Karpas-422 (cell line): Measurements from ENCODE around the gene CCDC91. TPM values are rescaled to one million over a fixed set of nuclear protein-coding genes. Genes with fewer than 3 reads are reported as not detected.

Experiments
- DNase-seq: peaks from one replicate; pipeline ENCODE4 v3.0.0-alpha.2; 2015
- H2AFZ ChIP-seq: fragments of 200-600 bp; sonication (generic); 2 replicates; pipeline ENCODE4 v1.6.1; 2014; ENCODE audit warnings: antibody characterized with exemption, low read length, mixed read lengths
- H3K27ac ChIP-seq: fragments of 200-600 bp; sonication (generic); 2 replicates; pipeline ENCODE4 v1.5.1; 2014; ENCODE audit warnings: mild to moderate bottlenecking, low read length, moderate library complexity
- H3K27me3 ChIP-seq: fragments of 200-600 bp; sonication (generic); 2 replicates; pipeline ENCODE4 v1.6.1; 2014; ENCODE audit warnings: low read length, mixed read lengths
- H3K36me3 ChIP-seq: fragments of 200-600 bp; sonication (generic); 2 replicates; pipeline ENCODE4 v1.6.1; 2014; ENCODE audit warnings: low read length, mixed read lengths; ENCODE audit not compliant: insufficient read depth
- H3K4me1 ChIP-seq: fragments of 200-600 bp; sonication (generic); 2 replicates; pipeline ENCODE4 v1.6.1; 2014; ENCODE audit warnings: mild to moderate bottlenecking, low read length, mixed read lengths
- H3K4me2 ChIP-seq: fragments of 200-600 bp; sonication (generic); 2 replicates; pipeline ENCODE4 v1.6.1; 2014; ENCODE audit warnings: low read length, low read depth, mild to moderate bottlenecking; ENCODE audit not compliant: poor library complexity, severe bottlenecking
- H3K4me3 ChIP-seq: fragments of 200-600 bp; sonication (generic); 2 replicates; pipeline ENCODE4 v1.5.1; 2014; ENCODE audit warnings: mild to moderate bottlenecking, antibody characterized with exemption, low read length, mixed read lengths
- H3K79me2 ChIP-seq: fragments of 200-600 bp; sonication (generic); 2 replicates; pipeline ENCODE4 v1.6.1; 2014; ENCODE audit warnings: mild to moderate bottlenecking, low read length, mixed read lengths
- H3K9ac ChIP-seq: fragments of 200-600 bp; sonication (generic); 2 replicates; pipeline ENCODE4 v1.6.0; 2014; ENCODE audit warnings: low read length
- H3K9me2 ChIP-seq: fragments of 200-600 bp; sonication (generic), shearing (Covaris generic); replicated peaks from 2 replicates; pipeline ENCODE4 v1.6.0; 2014; ENCODE audit warnings: mild to moderate bottlenecking, low read length, moderate library complexity; ENCODE audit not compliant: insufficient read depth
- H3K9me3 ChIP-seq: fragments of 300-700, 200-600 bp; sonication (generic); 2 replicates; pipeline ENCODE4 v1.6.1; 2014; ENCODE audit warnings: low read length, mixed read lengths
- H4K20me1 ChIP-seq: fragments of 200-600 bp; sonication (generic); 2 replicates; pipeline ENCODE4 v1.6.1; 2014; ENCODE audit warnings: mild to moderate bottlenecking, antibody characterized with exemption, low read length, low read depth; ENCODE audit not compliant: insufficient read depth
- total RNA-seq: library from RNA; depleted of rRNA; stranded (reverse); fragments of >200 nt; shearing (Covaris generic); gene quantifications from 2 replicates; pipeline ENCODE4 v1.2.3, GENCODE V29; 2014; ENCODE audit warnings: low replicate concordance

Gene CCDC91
- total RNA-seq, 1 experiment from 2014 or later: 115 TPM

DNA sequence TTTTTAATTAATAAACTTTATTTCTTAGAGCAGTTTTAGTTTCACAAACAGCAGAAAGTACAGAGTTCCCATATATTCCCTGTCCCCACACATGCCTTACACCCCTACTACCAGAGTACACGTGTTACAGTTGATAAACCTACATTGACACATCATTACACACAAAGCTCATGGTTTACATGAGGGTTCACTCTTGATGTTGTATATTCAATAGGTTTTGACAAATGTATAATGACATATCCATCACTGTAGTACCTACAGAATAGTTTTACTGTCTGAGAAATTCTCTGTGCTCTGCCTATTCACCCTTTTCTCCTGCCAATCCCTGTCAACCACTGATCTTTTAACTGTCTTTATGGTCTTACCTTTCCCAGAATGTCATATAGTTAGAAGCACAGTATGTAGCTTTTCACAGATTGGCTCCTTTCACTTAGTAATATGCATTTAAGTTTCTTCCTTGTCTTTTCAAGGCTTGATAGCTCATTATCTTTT is 15.1 kb upstream of the CCDC91 start:
- Histone ChIP-seq H3K4me3 (no peak overlapping the region), H3K4me2 (no peak overlapping the region), H3K79me2 (no peaks in the 10 kb centered on the region), H4K20me1 (no peaks in the 10 kb centered on the region), H3K27me3 (0 out of 2 replicates have a peak, but pooled peaks cover 3% of the 10 kb centered on the region), H3K9me3 (no peaks in the 10 kb centered on the region), H3K36me3 (no peaks in the 10 kb centered on the region), H3K4me1 (no peaks in the 10 kb centered on the region), H3K9ac (no peak overlapping the region), H3K9me2 (no peaks in the 10 kb centered on the region), H2AFZ (no peak overlapping the region), H3K27ac (no peak overlapping the region)
- no peak for DNase-seq

DNA sequence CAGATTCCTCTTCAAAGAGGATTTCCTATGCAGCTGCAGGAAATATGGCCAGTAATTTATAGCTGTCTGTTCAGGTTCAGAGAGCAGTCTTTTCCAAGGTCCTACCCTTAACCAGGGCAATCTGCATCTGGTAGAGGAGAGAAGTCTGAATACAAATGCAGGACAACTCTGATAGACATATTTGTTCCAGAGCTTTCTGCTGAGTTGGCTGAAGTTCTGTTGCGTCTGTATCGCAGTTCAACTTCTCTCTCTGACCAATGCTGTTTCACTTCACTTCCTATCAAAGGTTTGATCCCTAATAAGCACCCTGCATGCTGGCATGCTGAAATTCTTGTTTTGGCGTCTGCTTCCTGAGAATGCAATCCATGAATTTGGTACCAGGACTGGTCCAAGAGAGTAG is 14.0 kb upstream of the CCDC91 start:
- H2AFZ ChIP-seq: no peak overlapping the region
- H3K9me3 ChIP-seq: no peaks in the 10 kb centered on the region

DNA sequence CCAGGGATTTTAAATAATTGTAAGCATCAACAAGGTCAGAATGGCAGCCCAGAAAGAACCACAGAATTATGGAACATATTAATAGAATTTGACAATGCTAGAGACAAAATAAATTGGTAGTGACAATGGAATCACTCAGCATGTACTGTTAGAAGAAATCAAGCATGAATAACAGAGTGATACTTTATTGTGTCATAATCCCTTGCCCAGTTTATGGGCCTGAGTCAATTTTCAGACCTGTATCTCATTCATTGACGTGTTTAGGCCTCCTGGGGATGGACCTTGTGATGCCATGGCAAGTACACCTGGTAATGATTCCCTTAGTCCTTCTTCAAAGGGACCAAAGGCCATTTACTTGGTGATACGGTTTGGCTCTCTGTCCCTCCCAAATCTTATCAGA is 12.8 kb upstream of the CCDC91 start:
- H3K9me3 ChIP-seq: no peaks in the 10 kb centered on the region
- no peaks in the 10 kb centered on the region for H3K36me3 ChIP-seq
- no peaks in the 10 kb centered on the region for H3K79me2 ChIP-seq
- H3K4me1 ChIP-seq: no peaks in the 10 kb centered on the region
- no peak overlapping the region for H3K9ac ChIP-seq
- H2AFZ ChIP-seq: no peak overlapping the region
- H4K20me1 ChIP-seq: no peaks in the 10 kb centered on the region
- H3K4me3 ChIP-seq: no peak overlapping the region
- H3K27me3 ChIP-seq: 0 out of 2 replicates have a peak, but pooled peaks cover 3% of the 10 kb centered on the region
- no peak overlapping the region for H3K4me2 ChIP-seq
- H3K9me2 ChIP-seq: no peaks in the 10 kb centered on the region
- no peak for DNase-seq
- no peak overlapping the region for H3K27ac ChIP-seq

More for the DNA sequence above, 14.0 kb upstream of the CCDC91 start:
- H3K4me2 ChIP-seq: no peak overlapping the region
- no peaks in the 10 kb centered on the region for H3K9me2 ChIP-seq
- H3K9ac ChIP-seq: no peak overlapping the region
- 0 out of 2 replicates have a peak, but pooled peaks cover 3% of the 10 kb centered on the region for H3K27me3 ChIP-seq
- DNase-seq: no peak
- no peak overlapping the region for H3K27ac ChIP-seq
- H3K4me1 ChIP-seq: no peaks in the 10 kb centered on the region
- no peak overlapping the region for H3K4me3 ChIP-seq
- no peaks in the 10 kb centered on the region for H3K36me3 ChIP-seq
- no peaks in the 10 kb centered on the region for H3K79me2 ChIP-seq
- H4K20me1 ChIP-seq: no peaks in the 10 kb centered on the region

DNA sequence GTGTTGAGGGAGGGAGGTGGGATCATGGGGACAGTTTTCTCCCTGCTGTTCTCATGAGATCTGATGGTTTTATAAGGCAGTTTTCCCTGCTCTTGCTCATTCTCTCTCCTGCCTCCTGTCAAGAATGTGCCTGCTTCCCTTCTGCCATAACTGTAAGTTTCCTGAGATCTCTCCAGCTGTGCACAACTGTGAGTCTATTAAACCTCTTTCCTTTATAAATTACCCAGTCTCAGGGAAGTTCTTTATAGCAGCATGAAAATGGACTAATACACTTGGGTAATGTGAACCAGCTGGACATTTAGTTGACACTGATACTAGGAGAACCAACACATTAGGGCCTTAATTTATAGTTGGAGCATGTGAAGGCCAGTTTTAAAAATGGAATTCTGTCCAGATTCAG is 12.4 kb upstream of the CCDC91 start:
- H3K4me1 ChIP-seq: no peaks in the 10 kb centered on the region
- no peak overlapping the region for H2AFZ ChIP-seq
- no peak overlapping the region for H3K4me2 ChIP-seq
- H3K27ac ChIP-seq: no peak overlapping the region
- DNase-seq: no peak
- H3K27me3 ChIP-seq: 0 out of 2 replicates have a peak, but pooled peaks cover 3% of the 10 kb centered on the region
- no peaks in the 10 kb centered on the region for H4K20me1 ChIP-seq
- no peak overlapping the region for H3K4me3 ChIP-seq
- no peaks in the 10 kb centered on the region for H3K36me3 ChIP-seq
- H3K9ac ChIP-seq: no peak overlapping the region
- no peaks in the 10 kb centered on the region for H3K9me2 ChIP-seq
- H3K79me2 ChIP-seq: no peaks in the 10 kb centered on the region
- H3K9me3 ChIP-seq: no peaks in the 10 kb centered on the region

DNA sequence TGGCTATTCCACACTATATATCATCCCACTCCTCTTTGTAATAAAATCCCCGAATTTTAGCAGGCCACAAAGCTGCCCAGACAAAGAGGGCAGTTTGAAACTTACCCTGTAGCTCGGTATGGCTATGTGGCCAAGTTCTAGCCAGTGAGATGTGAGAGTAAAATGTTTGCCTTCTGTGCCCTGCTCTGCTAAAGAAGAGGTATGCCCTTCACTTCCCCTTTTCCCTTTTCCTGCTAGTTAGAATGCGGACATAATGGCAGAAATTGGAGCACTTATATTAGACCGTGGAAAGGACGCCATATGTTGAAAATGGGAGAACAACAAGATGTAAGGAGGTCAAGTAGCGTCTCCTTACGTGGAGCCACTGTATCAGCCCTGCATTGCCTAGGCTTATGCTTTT is 11.5 kb upstream of the CCDC91 start:
- Histone ChIP-seq H3K4me2 (no peak overlapping the region), H3K9ac (no peak overlapping the region), H3K9me3 (no peaks in the 10 kb centered on the region), H3K36me3 (no peaks in the 10 kb centered on the region), H3K27ac (no peak overlapping the region), H3K9me2 (no peaks in the 10 kb centered on the region), H2AFZ (no peak overlapping the region), H3K27me3 (no peaks in the 10 kb centered on the region), H3K4me3 (no peak overlapping the region), H3K4me1 (no peaks in the 10 kb centered on the region), H3K79me2 (no peaks in the 10 kb centered on the region), H4K20me1 (no peaks in the 10 kb centered on the region)
- no peak for DNase-seq

DNA sequence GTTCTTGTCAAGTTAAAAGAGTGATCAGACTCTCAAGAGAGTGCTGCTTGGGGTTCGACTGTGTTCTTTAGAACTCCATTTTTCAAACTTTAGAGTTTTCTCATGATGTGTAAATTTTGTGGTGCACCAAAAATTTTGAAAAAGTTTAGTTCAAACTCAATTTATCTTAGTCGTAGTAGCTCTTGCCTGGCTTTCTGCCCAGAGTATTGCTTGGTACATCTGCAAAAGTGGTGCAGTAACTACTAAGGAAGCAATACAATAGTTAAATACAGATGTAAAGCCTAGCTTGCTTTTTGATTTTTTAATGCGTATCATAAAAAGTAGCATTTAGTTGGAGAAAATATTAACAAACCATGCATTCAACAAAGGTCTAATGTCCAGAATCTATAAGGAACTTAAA is 9.5 kb upstream of the CCDC91 start:
- no peak overlapping the region for H2AFZ ChIP-seq
- no peaks in the 10 kb centered on the region for H4K20me1 ChIP-seq
- H3K4me3 ChIP-seq: no peak overlapping the region
- H3K9me2 ChIP-seq: no peaks in the 10 kb centered on the region
- no peaks in the 10 kb centered on the region for H3K27me3 ChIP-seq
- H3K9me3 ChIP-seq: no peaks in the 10 kb centered on the region
- no peaks in the 10 kb centered on the region for H3K79me2 ChIP-seq
- H3K4me2 ChIP-seq: no peak overlapping the region
- DNase-seq: no peak
- H3K9ac ChIP-seq: no peak overlapping the region
- no peaks in the 10 kb centered on the region for H3K4me1 ChIP-seq
- H3K36me3 ChIP-seq: no peaks in the 10 kb centered on the region
- no peak overlapping the region for H3K27ac ChIP-seq

DNA sequence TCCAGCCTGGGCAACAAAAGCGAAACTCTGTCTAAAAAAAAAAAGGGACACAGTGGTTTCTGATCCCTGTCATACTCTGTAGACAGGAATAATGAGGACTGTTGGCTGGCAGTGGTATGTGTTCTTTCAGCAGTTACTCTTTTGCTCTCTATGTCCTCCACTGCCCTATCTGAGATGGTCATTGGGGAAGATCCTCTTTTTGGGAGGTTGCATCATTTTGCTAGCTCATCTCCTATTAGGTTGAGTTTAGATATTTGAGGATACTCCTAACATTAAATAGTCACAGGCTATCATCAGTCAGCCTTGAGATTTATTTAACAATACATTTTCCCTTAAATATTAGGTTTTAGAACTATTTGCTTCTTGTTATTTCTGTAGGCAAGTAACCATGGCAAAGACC is 5.9 kb upstream of the CCDC91 start:
- no peak overlapping the region for H3K27ac ChIP-seq
- H3K9me2 ChIP-seq: no peaks in the 10 kb centered on the region; the same call in 1 of the 2 replicates
- H3K27me3 ChIP-seq: no peaks in the 10 kb centered on the region
- no peaks in the 10 kb centered on the region for H3K79me2 ChIP-seq
- H3K36me3 ChIP-seq: no peaks in the 10 kb centered on the region
- H3K4me3 ChIP-seq: no peak overlapping the region
- H3K4me2 ChIP-seq: no peak overlapping the region
- no peaks in the 10 kb centered on the region for H3K9me3 ChIP-seq
- no peak overlapping the region for H3K9ac ChIP-seq
- H4K20me1 ChIP-seq: no peaks in the 10 kb centered on the region
- H3K4me1 ChIP-seq: peaks cover under 1% of the 10 kb centered on the region; the same call in 1 of the 2 replicates
- DNase-seq: no peak
- H2AFZ ChIP-seq: no peak overlapping the region

DNA sequence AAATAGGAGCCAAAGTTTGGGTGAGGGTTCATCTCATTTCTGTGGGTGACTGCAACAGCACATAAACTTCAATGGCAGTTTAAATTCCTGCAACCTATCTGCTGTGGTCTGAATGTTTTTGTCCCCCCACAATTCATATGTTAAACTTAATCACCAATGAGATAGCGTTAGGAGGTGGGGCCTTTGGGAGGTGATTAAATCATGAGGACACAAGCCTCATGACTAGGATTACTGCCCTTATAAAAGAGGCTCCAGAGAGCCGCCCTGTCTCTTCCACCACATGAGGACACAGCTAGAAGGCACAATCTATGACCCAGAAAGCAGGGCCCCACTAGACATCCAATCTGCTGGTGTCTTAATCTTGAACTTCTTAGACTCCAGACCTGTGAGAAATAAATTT is 3.8 kb upstream of the CCDC91 start:
- no peak overlapping the region for H3K27ac ChIP-seq
- H3K27me3 ChIP-seq: no peaks in the 10 kb centered on the region
- DNase-seq: no peak
- H3K4me3 ChIP-seq: no peak overlapping the region
- H2AFZ ChIP-seq: no peak overlapping the region
- H4K20me1 ChIP-seq: peaks cover 2% of the 10 kb centered on the region; the same call in 1 of the 2 replicates
- no peaks in the 10 kb centered on the region; the same call in 1 of the 2 replicates for H3K9me2 ChIP-seq
- H3K36me3 ChIP-seq: no peaks in the 10 kb centered on the region
- H3K4me2 ChIP-seq: no peak overlapping the region
- peaks cover 11% of the 10 kb centered on the region for H3K79me2 ChIP-seq
- no peaks in the 10 kb centered on the region for H3K9me3 ChIP-seq
- H3K4me1 ChIP-seq: peaks cover 14% of the 10 kb centered on the region
- no peak overlapping the region for H3K9ac ChIP-seq
